GM12891 (cell line): ENCODE results near the gene PTX3.

ENCODE experiments used
- POLR2A ChIP-seq: IDR thresholded peaks from 2 replicates; pipeline ENCODE4 v1.6.1; 2011; ENCODE audit warnings: low read depth, low read length, control low read depth
- TAF1 ChIP-seq: IDR thresholded peaks from 2 replicates; pipeline ENCODE4 v1.6.1; 2011; ENCODE audit warnings: low read depth, low read length, control low read depth

GRCh38 chr3:157445857-157446256 lies 9.2 kb downstream of the PTX3 start:
- TF ChIP-seq POLR2A (no peak), TAF1 (no peak)
